AG09309 (cell line): ENCODE measurements around the gene PRKCQ.

Experiments
- DNase-seq: peaks from one replicate; pipeline ENCODE4 v3.0.0-alpha.2; 2010; ENCODE audit warnings: low read depth
- H3K4me3 ChIP-seq: 2 replicates; pipeline ENCODE4 v1.5.1; 2011; ENCODE audit warnings: mild to moderate bottlenecking, low read depth, low read length, moderate library complexity; ENCODE audit not compliant: control insufficient read depth
- TF ChIP-seq, protein P1 (sequence below): IDR thresholded peaks from 2 replicates; pipeline ENCODE4 v1.5.1; 2011; ENCODE audit warnings: mild to moderate bottlenecking, low read depth, low read length, inconsistent platforms; ENCODE audit not compliant: insufficient read depth, control insufficient read depth; ENCODE audit errors: missing control alignments

PRKCQ gene

DNA sequence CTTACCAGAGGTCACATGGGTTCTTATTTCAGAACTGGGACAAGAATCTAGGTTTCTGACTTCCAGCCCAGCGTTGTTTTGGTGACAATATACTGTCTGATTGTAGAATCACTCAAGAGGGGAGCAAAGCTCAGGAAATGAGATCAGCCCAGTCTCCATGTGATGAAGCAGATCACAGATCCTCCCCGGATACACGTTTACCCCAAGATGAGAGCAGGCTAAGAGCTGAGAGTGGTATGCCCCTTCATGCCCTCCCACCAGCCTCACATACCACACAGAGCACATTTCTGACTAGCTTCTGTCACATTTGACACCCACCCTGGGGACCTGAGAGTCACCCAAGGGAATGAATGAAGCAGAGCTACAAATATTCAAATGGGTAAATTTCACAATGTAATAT lies 27.1 kb upstream of the PRKCQ start:
- H3K4me3 ChIP-seq: no peak overlapping the region
- no peak for DNase-seq
- TF ChIP-seq, protein P1, sequence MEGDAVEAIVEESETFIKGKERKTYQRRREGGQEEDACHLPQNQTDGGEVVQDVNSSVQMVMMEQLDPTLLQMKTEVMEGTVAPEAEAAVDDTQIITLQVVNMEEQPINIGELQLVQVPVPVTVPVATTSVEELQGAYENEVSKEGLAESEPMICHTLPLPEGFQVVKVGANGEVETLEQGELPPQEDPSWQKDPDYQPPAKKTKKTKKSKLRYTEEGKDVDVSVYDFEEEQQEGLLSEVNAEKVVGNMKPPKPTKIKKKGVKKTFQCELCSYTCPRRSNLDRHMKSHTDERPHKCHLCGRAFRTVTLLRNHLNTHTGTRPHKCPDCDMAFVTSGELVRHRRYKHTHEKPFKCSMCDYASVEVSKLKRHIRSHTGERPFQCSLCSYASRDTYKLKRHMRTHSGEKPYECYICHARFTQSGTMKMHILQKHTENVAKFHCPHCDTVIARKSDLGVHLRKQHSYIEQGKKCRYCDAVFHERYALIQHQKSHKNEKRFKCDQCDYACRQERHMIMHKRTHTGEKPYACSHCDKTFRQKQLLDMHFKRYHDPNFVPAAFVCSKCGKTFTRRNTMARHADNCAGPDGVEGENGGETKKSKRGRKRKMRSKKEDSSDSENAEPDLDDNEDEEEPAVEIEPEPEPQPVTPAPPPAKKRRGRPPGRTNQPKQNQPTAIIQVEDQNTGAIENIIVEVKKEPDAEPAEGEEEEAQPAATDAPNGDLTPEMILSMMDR: no peak

DNA sequence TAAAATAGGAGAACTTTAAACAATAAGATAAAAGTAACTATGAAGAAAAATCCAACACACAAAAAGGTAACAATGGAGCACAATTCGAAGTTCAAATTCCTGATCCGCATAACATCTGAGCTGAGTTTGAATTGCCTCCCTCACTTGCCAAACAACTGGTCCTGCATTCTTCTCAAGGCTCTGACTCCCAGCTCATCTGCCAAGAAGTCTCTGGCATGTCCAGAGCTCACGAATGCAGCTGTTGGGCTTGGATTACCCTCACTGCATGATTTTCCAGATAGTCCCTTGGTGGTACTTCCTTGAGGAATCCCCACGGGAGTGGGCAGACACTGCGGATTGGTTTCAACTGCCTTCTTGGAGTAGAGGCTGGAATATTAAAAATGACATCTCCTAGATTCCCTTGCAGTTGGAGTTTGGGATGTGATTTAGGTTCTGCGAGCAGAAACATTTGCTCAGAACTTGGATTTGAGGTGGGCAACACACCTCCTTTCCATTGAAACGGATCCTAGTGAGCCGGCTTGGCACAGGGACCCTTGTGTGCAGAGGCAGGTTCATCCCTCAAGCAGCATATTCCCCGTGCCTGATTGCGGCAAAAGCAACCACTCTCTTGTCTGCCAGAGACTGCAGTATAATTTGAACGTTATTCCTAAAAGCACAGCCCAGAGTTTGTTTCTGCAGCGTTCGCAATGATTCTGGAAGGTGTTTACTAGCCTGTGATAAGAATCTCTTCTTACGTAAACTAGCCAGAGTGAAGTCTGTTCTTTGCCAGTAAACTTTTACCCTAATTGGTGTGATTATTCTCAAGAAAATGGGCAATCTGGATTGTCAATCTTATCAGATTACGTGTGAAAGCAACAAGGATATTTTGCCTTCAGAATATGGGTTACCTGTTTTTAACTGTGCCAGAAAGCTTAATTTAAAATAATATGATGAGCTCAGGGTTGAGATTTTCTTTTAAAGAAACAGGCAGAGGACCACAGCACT lies 23.4 kb upstream of the PRKCQ start:
- H3K4me3 ChIP-seq: no peak overlapping the region
- no peak for DNase-seq
- TF ChIP-seq, protein P1: no peak

DNA sequence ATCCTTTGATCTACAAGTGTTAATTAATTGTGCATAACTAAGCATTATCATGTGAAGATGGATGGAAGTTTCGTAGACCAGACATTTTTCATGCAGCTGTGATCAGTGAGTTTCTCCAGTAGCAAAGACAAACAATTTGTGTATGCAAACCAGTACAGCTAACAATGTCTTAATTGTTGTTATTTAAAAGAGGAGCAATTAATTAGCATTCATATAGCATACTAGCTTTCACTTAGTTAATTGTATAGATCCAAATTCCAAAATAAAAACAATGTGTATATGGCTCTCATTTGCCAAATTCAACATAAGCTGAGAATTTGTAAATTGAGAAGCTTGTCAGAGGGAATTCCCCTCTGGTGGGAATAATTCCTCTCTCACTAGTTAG lies 22.6 kb upstream of the PRKCQ start:
- TF ChIP-seq, protein P1: no peak
- DNase-seq: no peak

DNA sequence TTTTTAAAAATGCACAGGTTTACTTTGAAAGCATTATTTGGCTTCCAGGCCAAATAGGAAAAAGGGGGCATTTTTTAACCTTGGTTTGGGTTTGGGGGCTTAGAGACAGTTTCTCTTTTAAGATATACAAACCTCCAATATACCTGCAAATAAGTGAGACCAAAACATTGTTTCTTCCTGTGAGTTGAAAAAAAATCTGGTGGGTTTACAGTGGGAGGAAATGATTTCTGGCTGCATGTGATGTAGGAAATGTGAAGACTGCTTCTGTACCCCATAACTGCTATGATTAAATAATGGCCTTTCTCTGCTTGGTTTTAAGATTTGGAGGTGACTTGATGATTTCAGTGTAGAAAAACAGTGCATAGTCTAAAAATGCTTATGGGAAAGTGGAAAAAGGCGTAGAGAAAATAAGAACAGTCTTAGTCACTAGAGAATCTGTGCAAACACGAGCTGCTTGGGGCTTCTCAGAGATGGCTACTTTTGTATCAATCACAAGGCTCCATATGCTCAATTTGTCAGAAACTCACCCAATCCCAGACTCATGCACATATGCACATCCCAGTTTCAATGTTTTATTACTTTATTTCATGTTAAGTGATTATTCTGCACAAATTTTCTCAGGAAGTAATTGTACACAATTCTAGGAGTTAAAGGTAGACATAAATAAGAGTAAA lies 22.1 kb upstream of the PRKCQ start:
- TF ChIP-seq, protein P1: no peak
- H3K4me3 ChIP-seq: no peak overlapping the region
- DNase-seq: no peak

More for the DNA sequence above, 22.6 kb upstream of the PRKCQ start:
- no peak overlapping the region for H3K4me3 ChIP-seq

DNA sequence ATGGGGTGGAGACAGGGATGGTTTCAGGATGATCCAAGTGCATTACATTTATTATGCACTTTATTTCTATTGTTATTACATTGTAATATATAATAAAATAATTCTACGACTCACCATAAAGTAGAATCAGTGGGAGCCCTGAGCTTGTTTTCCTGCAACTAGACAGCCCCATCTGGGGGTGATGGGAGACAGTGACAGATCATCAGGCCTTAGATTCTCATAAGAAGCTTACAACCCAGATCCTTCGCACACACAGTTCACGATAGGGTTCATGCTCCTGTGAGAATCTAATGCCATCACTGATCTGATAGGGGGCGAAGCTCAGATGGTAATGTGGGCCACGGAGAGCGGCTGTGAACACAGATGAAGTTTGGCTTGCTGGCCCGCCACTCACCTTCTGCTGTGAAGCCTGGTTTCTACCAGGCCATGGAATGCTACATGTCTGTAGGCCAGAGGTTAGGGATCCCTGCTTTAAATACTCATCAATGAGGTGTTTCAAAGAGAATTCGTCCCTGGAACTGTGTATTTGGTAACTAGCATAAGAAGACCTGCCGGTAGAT lies 21.2 kb upstream of the PRKCQ start:
- no peak for DNase-seq
- TF ChIP-seq, protein P1: no peak
- H3K4me3 ChIP-seq: no peak overlapping the region

DNA sequence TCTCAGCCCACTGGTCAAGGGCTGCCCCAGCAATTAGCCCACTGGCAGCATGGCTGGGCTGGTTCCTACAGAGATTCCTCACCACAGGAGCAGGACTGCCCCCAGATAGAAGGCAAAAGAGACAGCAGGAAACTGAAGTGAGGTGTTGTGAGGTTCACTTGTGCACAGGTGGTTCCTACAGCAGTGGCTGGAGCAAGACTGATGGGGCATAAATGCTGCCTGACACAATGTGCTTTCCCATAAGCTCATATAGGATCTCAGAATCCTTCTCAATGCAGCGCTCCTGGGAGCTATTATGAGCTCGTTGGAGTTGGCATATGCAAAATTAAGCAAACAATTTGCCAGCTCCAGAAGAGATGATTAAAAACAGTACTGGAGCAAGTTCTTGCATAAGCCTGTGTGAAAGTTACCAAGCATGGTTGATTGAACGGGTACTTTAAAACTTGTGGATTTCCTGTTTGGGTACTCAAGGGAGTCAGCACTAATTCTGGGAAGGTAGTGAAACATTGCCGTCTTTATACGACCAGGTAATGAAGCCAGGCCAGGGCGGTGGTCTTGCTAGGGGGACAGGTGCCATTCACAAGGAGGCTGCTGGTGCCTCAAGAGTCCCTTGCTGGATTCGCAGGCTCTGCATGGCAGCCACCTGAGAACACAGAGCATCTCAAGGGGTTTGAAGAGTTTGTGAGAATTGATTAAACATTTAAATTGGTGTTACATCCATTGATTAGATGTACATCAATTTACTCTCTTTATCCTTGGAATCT lies 20.3 kb upstream of the PRKCQ start:
- H3K4me3 ChIP-seq: no peak overlapping the region
- no peak for DNase-seq
- TF ChIP-seq, protein P1: no peak
